HepG2 (cell line): ENCODE data around the gene UCK2. TPM values are rescaled to one million over a fixed set of nuclear protein-coding genes. Genes with fewer than 3 reads are reported as not detected.

ENCODE experiments used
- CEBPZ ChIP-seq: IDR thresholded peaks from 2 replicates; pipeline ENCODE4 v1.6.1; 2012; ENCODE audit warnings: low read length, improper control_type of control experiment
- E2F5 ChIP-seq: sonication (generic); formaldehyde crosslinking; conservative IDR thresholded peaks from 2 replicates; pipeline ENCODE4 v1.4.0; 2020; ENCODE audit warnings: missing genetic modification reagents
- FOXA1 ChIP-seq, 2 experiments: fragments of 450-650 bp in 1 of 2; sonication (generic) in 1 of 2; formaldehyde crosslinking in 1 of 2; IDR thresholded peaks; 2 replicates each; pipeline versions ENCODE4 v1.4.0 to v1.6.1; 2016 to 2020; ENCODE audit warnings: missing genetic modification reagents in 1 of 2
- HNRNPLL ChIP-seq: fragments of 200-400 bp; formaldehyde crosslinking; IDR thresholded peaks from 2 replicates; pipeline ENCODE4 v1.6.1; 2017; ENCODE audit warnings: mild to moderate bottlenecking, low read depth, low read length; ENCODE audit not compliant: poor library complexity, severe bottlenecking
- KMT2B ChIP-seq: IDR thresholded peaks from 2 replicates; pipeline ENCODE4 v1.6.1; 2016; ENCODE audit warnings: missing genetic modification reagents, missing compliant biosample characterization
- MBD4 ChIP-seq: IDR thresholded peaks from 2 replicates; pipeline ENCODE4 v1.6.1; 2012; ENCODE audit warnings: low read length, inconsistent platforms, borderline replicate concordance
- MTA3 ChIP-seq: sonication (generic); formaldehyde crosslinking; IDR thresholded peaks from 2 replicates; pipeline ENCODE4 v1.4.0; 2020; ENCODE audit warnings: missing genetic modification reagents
- NFIB ChIP-seq: sonication (generic); formaldehyde crosslinking; IDR thresholded peaks from 2 replicates; pipeline ENCODE4 v1.9.0; 2021; ENCODE audit warnings: missing genetic modification reagents, mild to moderate bottlenecking, borderline replicate concordance
- RAD51 ChIP-seq: fragments of 450-650 bp; IDR thresholded peaks from 2 replicates; pipeline ENCODE4 v1.6.1; 2016; ENCODE audit warnings: borderline replicate concordance
- REXO4 ChIP-seq: sonication (generic); formaldehyde crosslinking; IDR thresholded peaks from 2 replicates; pipeline ENCODE4 v1.8.0; 2022; ENCODE audit warnings: missing genetic modification reagents, mild to moderate bottlenecking, borderline replicate concordance
- RFXANK ChIP-seq: IDR thresholded peaks from 2 replicates; pipeline ENCODE4 v1.6.1; 2016
- SIX1 ChIP-seq: sonication (generic); formaldehyde crosslinking; IDR thresholded peaks from 2 replicates; pipeline ENCODE4 v1.4.0; 2020; ENCODE audit warnings: missing genetic modification reagents, borderline replicate concordance
- ZBTB21 ChIP-seq: sonication (generic); formaldehyde crosslinking; IDR thresholded peaks from 2 replicates; pipeline ENCODE4 v1.4.0; 2020; ENCODE audit warnings: missing genetic modification reagents
- ZNF280D ChIP-seq: sonication (generic); formaldehyde crosslinking; IDR thresholded peaks from 2 replicates; pipeline ENCODE4 v1.5.1; 2020; ENCODE audit warnings: mild to moderate bottlenecking, missing genetic modification reagents
- ZNF335 ChIP-seq: sonication (generic); formaldehyde crosslinking; IDR thresholded peaks from 2 replicates; pipeline ENCODE4 v1.4.0; 2020; ENCODE audit warnings: missing genetic modification reagents
- ZNF556 ChIP-seq: sonication (generic); formaldehyde crosslinking; IDR thresholded peaks from 2 replicates; pipeline ENCODE4 v1.4.0; 2020; ENCODE audit warnings: mild to moderate bottlenecking, missing genetic modification reagents, borderline replicate concordance
- ZSCAN5A ChIP-seq: sonication (generic); formaldehyde crosslinking; IDR thresholded peaks from 2 replicates; pipeline ENCODE4 v1.8.0; 2022; ENCODE audit warnings: mild to moderate bottlenecking, missing genetic modification reagents, borderline replicate concordance
- polyA plus RNA-seq, 8 experiments: library from polyadenylated mRNA; depleted of rRNA in 3 of 8; stranded (reverse) in 7 of 8; unstranded in 1 of 8; fragments of >200 nt; fragmentation: Illumina TruSeq in 4 of 8; extraction: Trizol in 4 of 8; gene quantifications; 2 replicates each; pipeline versions ENCODE4 v1.2.1 to v1.2.3, GENCODE V29; 2011 to 2016; ENCODE audit warnings: low read depth in 4 of 8, missing spikeins in 1 of 8, mixed read lengths in 1 of 8; ENCODE audit not compliant: insufficient read depth in 1 of 8
- total RNA-seq, 5 experiments: library from RNA; depleted of rRNA; stranded (reverse); fragments of >200 nt; fragmentation: Illumina TruSeq; extraction: Trizol; gene quantifications; 2 replicates each; pipeline ENCODE4 v1.2.3, GENCODE V29; 2016; ENCODE audit warnings: low read depth in 1 of 5
- TF ChIP-seq, protein P1 (sequence below): sonication (generic); formaldehyde crosslinking; IDR thresholded peaks from 2 replicates; pipeline ENCODE4 v1.8.0; 2022; ENCODE audit warnings: mild to moderate bottlenecking, missing genetic modification reagents
- TF ChIP-seq, protein P2 (sequence below): sonication (generic); formaldehyde crosslinking; IDR thresholded peaks from 2 replicates; pipeline ENCODE4 v1.8.1; 2023; ENCODE audit warnings: missing genetic modification reagents, mild to moderate bottlenecking, borderline replicate concordance

UCK2 gene
- total and polyA plus RNA-seq, 2 of the 13 experiments (the other 11 are each of a cell fraction or from before 2014, with no cell fraction given), result 64.3 to 78.0 TPM

- no peak for TF ChIP-seq CEBPZ
- TF ChIP-seq FOXA1 (IDR thresholded peaks at IDR 0.05), result no peak
- peak; percentile 91 for TF ChIP-seq FOXA1 (CRISPR knock-in tag; IDR thresholded peaks at IDR 0.05)
- no peak for TF ChIP-seq MBD4
- no peak; the same call in 1 of the 2 replicates for TF ChIP-seq SIX1 (CRISPR knock-in tag)
- TF ChIP-seq ZNF280D (CRISPR knock-in tag), result peak; percentile 59; the same call in 1 of the 2 replicates
- TF ChIP-seq REXO4 (CRISPR knock-in tag), result no peak
- TF ChIP-seq, protein P1, sequence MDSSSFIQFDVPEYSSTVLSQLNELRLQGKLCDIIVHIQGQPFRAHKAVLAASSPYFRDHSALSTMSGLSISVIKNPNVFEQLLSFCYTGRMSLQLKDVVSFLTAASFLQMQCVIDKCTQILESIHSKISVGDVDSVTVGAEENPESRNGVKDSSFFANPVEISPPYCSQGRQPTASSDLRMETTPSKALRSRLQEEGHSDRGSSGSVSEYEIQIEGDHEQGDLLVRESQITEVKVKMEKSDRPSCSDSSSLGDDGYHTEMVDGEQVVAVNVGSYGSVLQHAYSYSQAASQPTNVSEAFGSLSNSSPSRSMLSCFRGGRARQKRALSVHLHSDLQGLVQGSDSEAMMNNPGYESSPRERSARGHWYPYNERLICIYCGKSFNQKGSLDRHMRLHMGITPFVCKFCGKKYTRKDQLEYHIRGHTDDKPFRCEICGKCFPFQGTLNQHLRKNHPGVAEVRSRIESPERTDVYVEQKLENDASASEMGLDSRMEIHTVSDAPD, result peak; percentile 88; the same call in 1 of the 2 replicates
- no peak for TF ChIP-seq HNRNPLL
- no peak for TF ChIP-seq MTA3 (CRISPR knock-in tag)
- TF ChIP-seq ZNF335 (CRISPR knock-in tag), result no peak
- peak; percentile 87; the same call in 1 of the 2 replicates for TF ChIP-seq ZSCAN5A (CRISPR knock-in tag)
- no peak for TF ChIP-seq RFXANK
- TF ChIP-seq ZNF556 (CRISPR knock-in tag), result no peak
- TF ChIP-seq ZBTB21, result no peak
- no peak for TF ChIP-seq NFIB (CRISPR knock-in tag)
- TF ChIP-seq E2F5, result no peak
- TF ChIP-seq RAD51, result no peak
- TF ChIP-seq KMT2B (CRISPR knock-in tag), result no peak
- TF ChIP-seq, protein P2, sequence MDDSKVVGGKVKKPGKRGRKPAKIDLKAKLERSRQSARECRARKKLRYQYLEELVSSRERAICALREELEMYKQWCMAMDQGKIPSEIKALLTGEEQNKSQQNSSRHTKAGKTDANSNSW (CRISPR knock-in tag), result no peak
Observed at GRCh38 chr1:165910764-165911421, 83.5 kb downstream of the UCK2 start (continued).
